Glomerular visceral epithelial cell (primary cell): ENCODE measurements around the gene GALK1.

Experiments
- DNase-seq: peaks from one replicate; pipeline ENCODE4 v3.0.0-alpha.2; 2016; ENCODE audit errors: extremely low spot score

GALK1 gene

GRCh38 chr17:75749545-75750389 lies 15.2 kb downstream of the GALK1 start:
- peak; percentile 84 for DNase-seq

DNA sequence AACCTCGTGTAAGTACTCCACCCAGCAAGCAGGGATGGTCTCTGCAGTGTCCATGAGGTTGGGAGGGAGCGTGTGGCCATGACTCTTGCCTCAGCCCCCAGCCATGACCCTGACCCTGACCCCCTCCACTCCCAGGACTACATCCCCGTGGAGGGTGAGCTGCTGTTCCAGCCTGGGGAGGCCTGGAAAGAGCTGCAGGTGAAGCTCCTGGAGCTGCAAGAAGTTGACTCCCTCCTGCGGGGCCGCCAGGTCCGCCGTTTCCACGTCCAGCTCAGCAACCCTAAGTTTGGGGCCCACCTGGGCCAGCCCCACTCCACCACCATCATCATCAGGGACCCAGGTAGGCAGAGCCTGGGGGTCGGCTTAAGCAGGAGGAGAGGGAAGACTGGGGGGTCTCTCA lies 16.3 kb downstream of the GALK1 start:
- no peak for DNase-seq

DNA sequence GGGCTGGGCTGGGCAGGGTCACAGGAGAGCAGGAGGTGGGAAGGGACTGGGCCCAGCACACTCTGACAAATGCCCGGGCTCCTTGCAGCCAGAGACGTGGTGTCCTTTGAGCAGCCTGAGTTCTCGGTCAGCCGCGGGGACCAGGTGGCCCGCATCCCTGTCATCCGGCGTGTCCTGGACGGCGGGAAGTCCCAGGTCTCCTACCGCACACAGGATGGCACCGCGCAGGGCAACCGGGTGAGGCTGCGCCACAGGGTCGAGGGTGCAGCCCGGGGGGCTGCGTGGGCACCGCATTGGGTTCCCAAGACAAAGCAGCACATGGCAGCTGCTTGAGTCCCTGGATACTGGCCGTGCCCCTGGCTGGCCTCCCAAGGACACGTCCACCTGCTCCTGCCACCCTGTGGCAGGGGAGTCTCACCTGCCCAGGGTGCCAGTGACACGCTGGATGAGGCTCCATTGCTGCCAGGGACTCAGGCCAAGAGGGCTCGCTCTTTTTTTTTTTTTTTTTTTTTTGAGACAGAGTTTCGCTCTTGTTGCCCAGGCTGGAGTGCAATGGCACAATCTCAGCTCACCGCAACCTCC lies 21.3 kb downstream of the GALK1 start:
- no peak for DNase-seq

DNA sequence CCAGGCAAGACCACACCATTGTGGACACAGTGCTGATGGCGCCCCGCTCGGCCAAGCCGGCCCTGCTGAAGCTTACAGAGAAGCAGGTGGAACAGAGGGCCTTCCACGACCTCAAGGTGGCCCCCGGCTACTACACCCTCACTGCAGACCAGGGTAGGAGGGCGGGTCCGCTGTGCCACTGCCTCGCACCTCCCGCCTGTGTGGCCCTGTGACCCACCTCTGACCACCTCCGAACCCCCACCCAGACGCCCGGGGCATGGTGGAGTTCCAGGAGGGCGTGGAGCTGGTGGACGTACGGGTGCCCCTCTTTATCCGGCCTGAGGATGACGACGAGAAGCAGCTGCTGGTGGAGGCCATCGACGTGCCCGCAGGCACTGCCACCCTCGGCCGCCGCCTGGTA lies 22.7 kb downstream of the GALK1 start:
- DNase-seq = no peak

GRCh38 chr17:75740631-75741077 lies 24.3 kb downstream of the GALK1 start:
- no peak for DNase-seq

DNA sequence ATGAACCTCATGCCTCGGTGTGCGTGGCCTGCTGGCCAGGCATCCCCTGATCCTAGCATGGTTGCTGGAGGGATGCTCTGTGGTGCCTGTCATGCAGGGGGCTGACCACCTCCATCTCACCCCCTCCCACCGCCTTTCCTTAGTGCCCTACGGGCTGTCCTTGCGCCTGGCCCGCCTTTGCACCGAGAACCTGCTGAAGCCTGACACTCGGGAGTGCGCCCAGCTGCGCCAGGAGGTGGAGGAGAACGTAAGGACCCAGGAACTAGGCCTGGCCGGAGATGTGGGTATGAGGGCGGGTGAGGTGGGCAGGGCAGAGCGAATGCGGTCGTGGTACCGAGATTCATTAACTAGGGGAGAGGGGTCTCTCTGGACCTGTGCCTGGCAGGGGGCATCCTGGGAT lies 24.8 kb downstream of the GALK1 start:
- DNase-seq = no peak

DNA sequence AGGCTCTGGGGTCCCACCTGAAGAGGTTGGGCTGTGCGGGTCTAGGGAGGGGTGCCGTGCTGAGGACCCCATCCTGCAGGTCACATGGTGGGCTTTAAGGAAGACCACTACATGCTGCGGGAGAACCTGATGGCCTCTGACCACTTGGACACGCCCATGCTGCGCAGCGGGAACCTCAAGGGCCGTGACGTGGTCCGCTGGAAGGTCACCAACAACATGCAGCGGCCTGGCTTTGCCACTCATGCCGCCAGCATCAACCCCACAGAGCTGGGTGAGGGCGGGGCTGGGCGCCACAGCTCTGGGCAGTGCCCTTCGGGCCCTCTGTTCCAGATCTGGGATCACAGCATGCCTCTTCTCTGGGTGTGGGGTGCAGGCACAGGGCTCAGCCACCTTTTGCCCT lies 25.2 kb downstream of the GALK1 start:
- DNase-seq = no peak

GRCh38 chr17:75739174-75739573 lies 25.8 kb downstream of the GALK1 start:
- no peak for DNase-seq

- DNase-seq = peak; percentile 25
Measured at GRCh38 chr17:75738218-75738802, 26.7 kb downstream of the GALK1 start.

DNA sequence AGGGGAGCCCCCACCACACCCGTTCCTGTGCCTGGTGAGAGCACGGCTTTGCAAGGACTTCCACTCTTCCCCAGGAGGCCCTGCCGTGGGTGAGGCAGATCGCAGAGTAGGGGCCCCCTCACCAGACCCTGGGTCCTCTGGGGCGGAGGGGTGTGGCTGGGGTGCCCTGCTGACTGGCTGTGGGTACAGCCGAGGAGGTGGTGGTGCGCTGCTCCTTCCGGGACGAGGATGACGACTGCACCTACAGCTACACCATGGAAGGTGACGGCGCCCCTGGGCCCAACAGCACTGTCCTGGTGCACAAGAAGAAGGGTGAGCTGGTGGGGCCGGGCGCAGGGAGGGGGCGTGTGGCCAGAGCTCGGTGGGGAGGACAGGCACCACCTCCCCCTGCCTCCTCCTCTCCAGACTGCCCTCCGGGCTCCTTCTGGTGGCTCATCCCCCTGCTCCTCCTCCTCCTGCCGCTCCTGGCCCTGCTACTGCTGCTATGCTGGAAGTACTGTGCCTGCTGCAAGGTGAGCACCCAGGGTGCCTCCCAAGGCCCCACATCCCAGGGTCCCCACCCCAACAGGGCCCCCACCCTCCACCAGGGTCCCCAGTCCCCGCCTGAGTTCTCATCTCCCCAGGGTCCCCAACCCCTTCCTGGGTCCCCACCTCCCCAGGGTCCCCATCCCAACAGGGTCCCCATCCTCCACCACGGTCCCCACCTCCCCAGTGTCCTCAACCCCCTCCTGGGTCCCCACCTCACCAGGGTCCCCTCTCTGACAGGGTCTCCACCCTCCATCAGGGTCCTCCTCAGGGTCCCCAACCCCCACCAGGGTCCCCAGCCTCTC lies 27.6 kb downstream of the GALK1 start:
- no peak for DNase-seq

GRCh38 chr17:75736173-75736835 lies 28.7 kb downstream of the GALK1 start:
- no peak for DNase-seq

GRCh38 chr17:75734674-75735294 lies 30.2 kb downstream of the GALK1 start:
- no peak for DNase-seq

DNA sequence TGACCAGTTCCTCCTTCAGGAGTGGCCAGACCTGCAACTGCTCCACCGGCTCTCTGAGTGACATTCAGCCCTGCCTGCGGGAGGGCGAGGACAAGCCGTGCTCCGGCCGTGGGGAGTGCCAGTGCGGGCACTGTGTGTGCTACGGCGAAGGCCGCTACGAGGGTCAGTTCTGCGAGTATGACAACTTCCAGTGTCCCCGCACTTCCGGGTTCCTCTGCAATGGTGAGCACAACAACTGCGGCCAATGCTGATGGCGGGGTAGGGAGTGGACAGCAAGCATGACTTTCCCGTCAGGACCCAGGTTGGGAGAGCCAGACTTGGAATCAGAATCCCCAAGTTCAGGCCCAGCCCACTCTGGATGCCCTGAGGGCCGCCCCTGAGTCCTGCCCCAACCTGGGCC lies 31.5 kb downstream of the GALK1 start:
- DNase-seq = no peak

- DNase-seq = no peak
Measured at GRCh38 chr17:75731716-75732498, 33.1 kb downstream of the GALK1 start.

GRCh38 chr17:75731086-75731715 lies 33.8 kb downstream of the GALK1 start:
- DNase-seq = no peak

- DNase-seq = no peak
Measured at GRCh38 chr17:75730065-75730464, 34.9 kb downstream of the GALK1 start.

GRCh38 chr17:75729351-75729750 lies 35.6 kb downstream of the GALK1 start:
- no peak for DNase-seq

DNA sequence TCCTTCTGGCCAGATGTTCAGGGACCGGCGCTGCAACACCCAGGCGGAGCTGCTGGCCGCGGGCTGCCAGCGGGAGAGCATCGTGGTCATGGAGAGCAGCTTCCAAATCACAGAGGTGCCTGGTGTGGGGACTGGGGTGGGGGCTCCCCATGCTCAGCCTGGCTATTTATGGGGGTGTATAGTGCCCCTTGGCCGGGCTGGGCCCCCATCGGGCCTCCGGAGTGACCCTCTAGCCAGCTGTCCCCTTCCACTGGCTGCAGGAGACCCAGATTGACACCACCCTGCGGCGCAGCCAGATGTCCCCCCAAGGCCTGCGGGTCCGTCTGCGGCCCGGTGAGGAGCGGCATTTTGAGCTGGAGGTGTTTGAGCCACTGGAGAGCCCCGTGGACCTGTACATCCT lies 37.6 kb downstream of the GALK1 start:
- no peak for DNase-seq

DNA sequence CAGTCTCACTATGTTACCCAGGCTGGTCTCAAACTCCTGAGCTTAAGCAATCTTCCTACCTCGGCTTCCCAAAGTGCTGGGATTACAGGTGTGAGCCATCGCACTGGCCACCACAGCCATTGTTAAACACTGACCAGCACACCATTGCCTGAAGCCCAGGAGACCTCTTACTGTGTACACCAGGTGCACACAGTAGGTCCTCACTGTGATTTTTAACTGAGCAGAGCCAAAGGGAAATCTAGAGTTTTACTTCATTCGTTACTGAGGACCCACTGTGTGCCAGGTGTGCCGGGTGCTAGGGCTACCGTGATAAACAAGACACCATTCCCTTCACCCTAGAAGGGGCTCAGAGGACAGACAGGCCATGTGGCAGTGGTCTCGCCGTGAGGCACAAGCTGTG lies 39.5 kb downstream of the GALK1 start:
- DNase-seq = no peak
